ENCODE measurements around the gene GET3. TPM values are rescaled to one million over a fixed set of nuclear protein-coding genes. Genes with fewer than 3 reads are reported as not detected.

GET3 gene
- polyA plus RNA-seq, 3 donors from 2014 or later, result 93.5 to 182 (median 124) TPM

DNA sequence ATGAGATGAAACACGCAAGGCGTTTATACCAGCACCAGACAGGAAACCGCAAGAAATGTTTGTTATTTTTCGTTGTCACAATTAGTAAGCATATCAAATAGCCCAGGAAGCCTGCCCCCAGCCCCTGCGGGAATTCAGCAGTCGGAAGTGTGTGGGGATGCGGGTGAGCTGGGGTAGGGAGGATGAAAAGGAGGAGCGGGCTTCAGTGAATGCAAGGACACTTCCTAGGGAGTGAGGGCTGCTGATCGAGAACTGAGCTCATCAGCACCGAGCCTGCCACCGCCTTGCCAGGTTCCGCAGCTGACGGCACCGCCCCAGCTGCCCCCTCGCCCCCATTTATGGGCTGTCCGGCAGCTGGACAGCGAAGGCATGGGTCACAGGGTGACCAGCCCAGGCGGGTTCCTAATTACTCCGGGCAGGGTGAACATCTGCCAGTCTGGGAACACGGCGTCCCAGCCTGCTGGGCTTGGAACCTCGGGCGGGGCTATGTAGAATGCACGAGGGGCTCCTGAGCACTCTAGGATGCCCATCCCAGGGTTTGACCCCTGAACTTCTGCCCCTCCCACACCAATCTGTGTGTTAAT lies 12.7 kb downstream of the GET3 start:
- H3K9me3 Mint-ChIP-seq, result peaks cover 0 to 1% (median 0%) of the 10 kb centered on the region in 6 donors
- no peak overlapping the region for H3K27ac Mint-ChIP-seq
- peaks cover 0 to 6% of the 10 kb centered on the region in 2 donors for H3K4me1 Mint-ChIP-seq
- H3K4me3 Mint-ChIP-seq, result peak overlapping the region in 1 of 5 donors; percentile 19
- no peak for DNase-seq
- H3K36me3 Mint-ChIP-seq, result peaks cover 7 to 16% (median 14%) of the 10 kb centered on the region in 3 donors
- peaks cover 0 to 10% (median 3%) of the 10 kb centered on the region in 3 donors for H3K27me3 Mint-ChIP-seq (ENCODE audit: low read depth in 3 of 3)

DNA sequence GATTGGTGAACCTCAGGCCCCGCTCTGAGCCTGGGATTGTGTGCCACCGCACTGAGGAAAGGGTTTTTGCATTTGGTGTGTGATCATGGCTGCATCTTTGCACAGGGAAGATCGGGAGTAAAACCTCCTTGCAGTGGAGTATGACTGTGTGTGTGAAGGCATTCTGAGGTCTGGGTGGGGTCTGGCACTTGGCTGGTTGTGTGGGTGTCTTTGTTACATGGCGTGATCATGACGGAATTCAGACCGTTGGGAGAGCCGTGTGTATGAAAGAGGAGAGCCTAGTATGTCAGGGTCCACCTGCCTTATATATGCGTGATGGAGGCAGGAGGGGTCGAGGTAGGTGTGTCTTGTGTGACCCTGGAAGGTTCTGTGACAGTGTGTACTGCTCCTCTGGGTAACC lies 13.6 kb downstream of the GET3 start:
- peaks cover 0 to 6% of the 10 kb centered on the region in 2 donors for H3K4me1 Mint-ChIP-seq
- peaks cover 0 to 1% (median 0%) of the 10 kb centered on the region in 6 donors for H3K9me3 Mint-ChIP-seq
- peaks cover 7 to 16% (median 12%) of the 10 kb centered on the region in 3 donors for H3K36me3 Mint-ChIP-seq
- no peak for DNase-seq
- no peak overlapping the region for H3K4me3 Mint-ChIP-seq
- no peak overlapping the region for H3K27ac Mint-ChIP-seq
- peaks cover 0 to 10% (median 3%) of the 10 kb centered on the region in 3 donors for H3K27me3 Mint-ChIP-seq (ENCODE audit: low read depth in 3 of 3)

DNA sequence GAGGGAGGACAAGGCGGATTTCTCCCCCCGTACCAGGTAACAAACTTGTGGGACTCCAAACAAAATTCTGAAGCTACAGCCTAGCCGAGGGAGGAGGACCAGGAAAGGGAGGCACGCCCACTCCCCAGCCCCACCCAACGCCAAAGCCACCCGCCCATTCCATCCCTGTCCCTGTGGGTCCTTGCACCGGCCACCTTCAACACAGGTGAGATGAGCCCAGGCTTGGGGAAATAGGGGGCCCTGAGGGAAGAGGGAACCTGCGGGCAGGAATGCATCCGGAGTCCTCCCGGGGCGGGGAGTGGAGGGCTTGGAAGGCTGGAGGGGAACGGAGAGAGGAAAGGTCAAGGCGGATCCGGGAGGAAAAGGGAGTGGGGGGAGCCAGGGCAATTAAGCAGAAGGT lies 14.3 kb downstream of the GET3 start, which contains the start of gene BEST2:
Gene BEST2 (plus strand): TSS at position 157 of the 400 bp plus-strand sequence. CDS start 802 bp downstream, outside the sequence.
- no peak for DNase-seq
- no peak within 1 kb of the TSS for H3K27ac Mint-ChIP-seq
- H3K27me3 Mint-ChIP-seq (ENCODE audit: low read depth in 3 of 3), result peaks cover 0 to 9% (median 5%) of the 10 kb centered on the region in 3 donors
- H3K36me3 Mint-ChIP-seq, result peaks cover 7 to 16% (median 11%) of the 10 kb centered on the region in 3 donors
- peaks cover 0 to 1% (median 0%) of the 10 kb centered on the region in 6 donors for H3K9me3 Mint-ChIP-seq
- no peak within 1 kb of the TSS for H3K4me3 Mint-ChIP-seq
- peaks cover 0 to 6% of the 10 kb centered on the region in 2 donors for H3K4me1 Mint-ChIP-seq

GRCh38 chr19:12752056-12752781 lies 14.9 kb downstream of the GET3 start:
- Mint-ChIP-seq H3K36me3 (peaks cover 7 to 11% (median 11%) of the 10 kb centered on the region in 3 donors), H3K4me1 (peaks cover 0 to 6% of the 10 kb centered on the region in 2 donors), H3K9me3 (peaks cover 0 to 1% (median 0%) of the 10 kb centered on the region in 6 donors), H3K27ac (no peak overlapping the region), H3K4me3 (no peak overlapping the region), H3K27me3 (ENCODE audit: low read depth in 3 of 3) (peaks cover 0 to 9% (median 5%) of the 10 kb centered on the region in 3 donors)
- DNase-seq, result no peak

- peaks cover 5 to 8% (median 7%) of the 10 kb centered on the region in 3 donors for H3K27me3 Mint-ChIP-seq (ENCODE audit: low read depth in 3 of 3)
Measured at GRCh38 chr19:12754465-12755196, 17.3 kb downstream of the GET3 start.

DNA sequence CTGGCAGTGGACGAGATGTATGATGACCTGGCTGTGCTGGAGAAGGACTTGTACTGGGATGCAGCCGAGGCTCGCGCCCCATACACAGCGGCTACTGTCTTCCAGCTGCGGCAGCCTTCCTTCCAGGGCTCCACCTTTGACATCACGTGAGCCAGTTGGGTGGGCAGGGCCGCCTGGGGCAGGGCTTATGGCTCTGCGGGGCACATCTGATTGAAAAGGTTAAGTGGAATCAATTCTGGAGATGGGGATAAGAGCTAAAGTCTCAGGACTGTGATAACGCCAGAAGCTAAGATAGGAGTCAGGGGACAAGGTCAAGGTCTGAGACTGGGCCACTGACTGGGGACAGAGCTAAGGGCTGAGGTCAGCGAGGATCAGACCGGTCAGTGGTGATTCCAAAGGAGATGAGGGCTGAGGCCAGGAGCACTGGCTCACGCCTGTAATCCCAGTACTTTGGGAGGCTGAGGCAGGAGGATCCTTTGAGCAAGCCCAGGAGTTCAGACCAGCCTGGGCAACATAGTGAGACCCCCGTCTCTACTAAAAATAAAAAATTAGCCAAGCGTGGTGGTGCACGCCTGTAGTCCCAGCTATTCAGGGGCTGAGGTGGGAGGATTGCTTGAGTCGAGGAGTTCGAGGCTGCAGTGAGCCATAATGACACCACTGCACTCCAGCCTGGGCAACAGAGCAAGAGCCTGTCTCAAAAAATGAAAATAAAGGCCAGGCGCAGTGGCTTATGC lies 19.0 kb downstream of the GET3 start:
- Mint-ChIP-seq H3K27ac (no peak overlapping the region), H3K27me3 (ENCODE audit: low read depth in 3 of 3) (peaks cover 5 to 6% (median 5%) of the 10 kb centered on the region in 3 donors), H3K4me1 (peaks cover 5 to 7% of the 10 kb centered on the region in 2 donors), H3K4me3 (no peak overlapping the region), H3K9me3 (no peaks in the 10 kb centered on the region), H3K36me3 (no peaks in the 10 kb centered on the region)
- no peak for DNase-seq

More at GRCh38 chr19:12754465-12755196, 17.3 kb downstream of the GET3 start:
- Mint-ChIP-seq H3K4me1 (peaks cover 4 to 6% of the 10 kb centered on the region in 2 donors), H3K27ac (no peak overlapping the region), H3K4me3 (no peak overlapping the region), H3K9me3 (peaks cover 0 to 1% (median 0%) of the 10 kb centered on the region in 6 donors), H3K36me3 (no peaks in the 10 kb centered on the region)
- no peak for DNase-seq

- peaks cover 5 to 7% (median 6%) of the 10 kb centered on the region in 3 donors for H3K27me3 Mint-ChIP-seq (ENCODE audit: low read depth in 3 of 3)
- H3K4me3 Mint-ChIP-seq, result peak overlapping the region in 3 of 5 donors; percentile 7 to 26 (median 21)
- DNase-seq, result peak; percentile 60 to 67 (median 65)
- H3K4me1 Mint-ChIP-seq, result peaks cover 5 to 7% of the 10 kb centered on the region in 2 donors
- H3K27ac Mint-ChIP-seq, result no peak overlapping the region
- H3K36me3 Mint-ChIP-seq, result no peaks in the 10 kb centered on the region
- H3K9me3 Mint-ChIP-seq, result no peaks in the 10 kb centered on the region
Measured at GRCh38 chr19:12757544-12758274, 20.4 kb downstream of the GET3 start.

DNA sequence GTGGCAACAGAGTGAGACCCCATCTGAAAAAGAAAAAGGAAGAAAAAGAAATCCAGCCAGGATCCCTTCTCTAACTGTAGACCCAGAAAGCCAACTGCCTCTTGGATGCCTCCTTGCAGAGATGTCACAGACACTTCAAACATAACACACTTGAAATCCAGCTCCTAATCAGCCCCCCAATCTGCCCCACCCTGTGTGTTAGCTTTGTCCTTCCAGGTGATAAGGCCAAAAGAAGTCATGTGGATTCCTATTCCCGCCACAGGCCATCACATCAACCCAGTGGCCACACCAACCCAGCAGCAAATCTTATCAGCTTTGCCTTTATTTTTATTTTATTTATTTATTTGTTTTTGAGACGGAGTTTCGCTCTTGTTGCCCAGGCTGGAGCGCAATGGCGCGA lies 22.4 kb downstream of the GET3 start:
- H3K9me3 Mint-ChIP-seq, result no peaks in the 10 kb centered on the region
- peaks cover 2 to 7% (median 5%) of the 10 kb centered on the region in 3 donors for H3K27me3 Mint-ChIP-seq (ENCODE audit: low read depth in 3 of 3)
- DNase-seq, result no peak
- no peaks in the 10 kb centered on the region for H3K36me3 Mint-ChIP-seq
- H3K27ac Mint-ChIP-seq, result no peak overlapping the region
- H3K4me3 Mint-ChIP-seq, result no peak overlapping the region
- H3K4me1 Mint-ChIP-seq, result peaks cover 5 to 7% of the 10 kb centered on the region in 2 donors

DNA sequence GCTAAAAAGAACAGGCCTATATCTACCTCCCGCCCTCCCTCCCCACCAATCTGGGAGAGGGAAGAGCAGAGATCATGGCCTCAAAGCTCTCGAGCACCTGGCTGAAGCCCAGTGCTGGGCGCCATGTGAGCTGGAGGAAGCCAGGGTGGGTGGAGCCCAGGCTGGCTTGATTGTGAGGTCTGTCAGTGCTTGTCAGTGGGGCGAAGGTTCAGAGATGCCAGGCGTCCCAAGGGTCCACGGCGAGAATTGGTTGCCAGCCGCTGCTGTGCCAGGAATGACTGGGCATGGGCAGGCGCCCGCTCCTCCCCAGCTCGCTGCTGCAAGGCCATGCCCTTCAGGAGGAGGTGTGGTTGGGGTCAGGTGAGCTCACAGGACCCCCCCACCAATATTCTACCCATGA lies 25.8 kb downstream of the GET3 start:
- H3K27me3 Mint-ChIP-seq (ENCODE audit: low read depth in 3 of 3), result peaks cover 2 to 5% (median 3%) of the 10 kb centered on the region in 3 donors
- H3K4me1 Mint-ChIP-seq, result peaks cover 3 to 5% of the 10 kb centered on the region in 2 donors
- H3K4me3 Mint-ChIP-seq, result no peak overlapping the region
- no peak overlapping the region for H3K27ac Mint-ChIP-seq
- no peak for DNase-seq
- no peaks in the 10 kb centered on the region for H3K9me3 Mint-ChIP-seq
- peaks cover 0 to 4% (median 0%) of the 10 kb centered on the region in 3 donors for H3K36me3 Mint-ChIP-seq

DNA sequence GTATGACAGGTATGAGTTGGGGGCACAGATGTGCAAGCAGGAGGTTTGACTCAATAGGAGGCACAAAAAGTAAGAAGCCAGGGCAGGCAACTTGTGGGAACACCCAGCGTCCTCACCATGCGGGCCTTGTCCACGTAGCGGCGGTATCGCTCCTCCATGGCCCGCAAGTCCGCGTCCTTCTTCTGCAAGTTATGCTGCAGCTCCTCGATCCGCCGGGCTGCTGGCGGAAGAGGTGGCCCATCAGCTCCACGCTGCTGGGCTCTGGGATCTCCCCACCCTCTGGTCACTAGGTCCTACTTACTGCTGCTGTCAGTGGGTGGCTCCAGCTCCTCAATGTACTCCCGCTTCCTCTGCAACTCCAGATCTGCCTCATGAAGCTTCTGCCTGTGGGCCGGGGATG lies 27.4 kb downstream of the GET3 start:
- no peak overlapping the region for H3K4me3 Mint-ChIP-seq
- H3K27me3 Mint-ChIP-seq (ENCODE audit: low read depth in 3 of 3), result peaks cover 0 to 1% (median 0%) of the 10 kb centered on the region in 3 donors
- H3K9me3 Mint-ChIP-seq, result no peaks in the 10 kb centered on the region
- DNase-seq, result no peak
- H3K27ac Mint-ChIP-seq, result no peak overlapping the region
- H3K4me1 Mint-ChIP-seq, result peaks cover 2 to 5% of the 10 kb centered on the region in 2 donors
- peaks cover 0 to 4% (median 0%) of the 10 kb centered on the region in 3 donors for H3K36me3 Mint-ChIP-seq

- peaks cover 0 to 4% (median 0%) of the 10 kb centered on the region in 3 donors for H3K36me3 Mint-ChIP-seq
- no peaks in the 10 kb centered on the region for H3K9me3 Mint-ChIP-seq
- no peak overlapping the region for H3K4me3 Mint-ChIP-seq
- no peak overlapping the region for H3K27ac Mint-ChIP-seq
- DNase-seq, result peak; percentile 62 to 73 (median 64)
- H3K27me3 Mint-ChIP-seq (ENCODE audit: low read depth in 3 of 3), result peaks cover 0 to 1% (median 0%) of the 10 kb centered on the region in 3 donors
- no peaks in the 10 kb centered on the region for H3K4me1 Mint-ChIP-seq
Measured at GRCh38 chr19:12766051-12766521, 28.8 kb downstream of the GET3 start.

GRCh38 chr19:12767150-12767549 lies 29.9 kb downstream of the GET3 start:
- peaks cover 0 to 4% (median 0%) of the 10 kb centered on the region in 3 donors for H3K36me3 Mint-ChIP-seq
- H3K4me3 Mint-ChIP-seq, result no peak overlapping the region
- no peaks in the 10 kb centered on the region for H3K27me3 Mint-ChIP-seq (ENCODE audit: low read depth in 3 of 3)
- H3K9me3 Mint-ChIP-seq, result no peaks in the 10 kb centered on the region
- H3K4me1 Mint-ChIP-seq, result no peaks in the 10 kb centered on the region
- H3K27ac Mint-ChIP-seq, result no peak overlapping the region
- DNase-seq, result no peak
